ENCODE measurements around the gene ADARB2.

- no peak for TF ChIP-seq RFX5 (IDR thresholded peaks at IDR 0.05; ENCODE audit: low read depth, low read length)
- no peak for TF ChIP-seq NR2C2 (IDR thresholded peaks at IDR 0.05; ENCODE audit: borderline replicate concordance, control insufficient read depth, insufficient read length, low read depth)
- no peak for TF ChIP-seq CTCF (IDR thresholded peaks at IDR 0.05 in 2 of 3, conservative IDR thresholded peaks at IDR 0.05 in 1 of 3; ENCODE audit: control insufficient read depth in 2 of 3, extremely low read depth in 1 of 3, insufficient read depth in 1 of 3, low read depth in 3 of 3, low read length in 3 of 3)
- no peak for TF ChIP-seq POLR2A (IDR thresholded peaks at IDR 0.05; ENCODE audit: low read depth, low read length)
- TF ChIP-seq SP1 (IDR thresholded peaks at IDR 0.05; ENCODE audit: low read depth, low read length) = no peak
- TF ChIP-seq EZH2 (IDR thresholded peaks at IDR 0.05; ENCODE audit: borderline replicate concordance, control insufficient read depth, low read depth, low read length) = no peak
- TF ChIP-seq CHD2 (IDR thresholded peaks at IDR 0.05; ENCODE audit: borderline replicate concordance, low read depth, low read length) = no peak
- TF ChIP-seq SMC3 (IDR thresholded peaks at IDR 0.05; ENCODE audit: borderline replicate concordance, low read length) = no peak
- no peak for TF ChIP-seq CEBPB (IDR thresholded peaks at IDR 0.05; ENCODE audit: borderline replicate concordance in 1 of 2, low read depth in 2 of 2, low read length in 2 of 2)
- TF ChIP-seq ZBTB33 (IDR thresholded peaks at IDR 0.05) = no peak
- no peak for TF ChIP-seq REST (IDR thresholded peaks at IDR 0.05; ENCODE audit: low read depth, low read length)
- TF ChIP-seq NR2F1 (conservative IDR thresholded peaks at IDR 0.05) = no peak
Observed at GRCh38 chr10:1361411-1362105, 375.8 kb downstream of the ADARB2 start.

Data from GM12878 (cell line).